Uterus (tissue), 2 donors: ENCODE measurements around the gene CLMN.

Source experiments
- CTCF ChIP-seq, 4 experiments: fragments of 200-600 bp in 2 of 4; fragments of 450-650 bp in 2 of 4; sonication (generic) in 2 of 4; IDR thresholded peaks; one replicate each; pipeline ENCODE4 v1.5.1; 2016 to 2019; ENCODE audit warnings: antibody characterized with exemption in 4 of 4, mild to moderate bottlenecking in 2 of 4, moderate library complexity in 1 of 4
- POLR2A ChIP-seq, 2 donors: fragments of 450-650 bp; IDR thresholded peaks; one replicate each; pipeline ENCODE4 v1.6.1; 2016; ENCODE audit warnings: antibody characterized with exemption in 2 of 2, mild to moderate bottlenecking in 1 of 2, moderate library complexity in 1 of 2

- TF ChIP-seq CTCF (IDR thresholded peaks at IDR 0.05) (no peak), POLR2A (IDR thresholded peaks at IDR 0.05) (no peak)
Measured at GRCh38 chr14:95287176-95287754, 32.4 kb downstream of the CLMN start.
